Measurements from ENCODE around the gene TYSND1. TPM values are rescaled to one million over a fixed set of nuclear protein-coding genes. Genes with fewer than 3 reads are reported as not detected.

TYSND1 gene
- total RNA-seq, 1 experiment from 2014 or later = 39.3 TPM

- TF ChIP-seq POLR2AphosphoS5 (IDR thresholded peaks at IDR 0.05; ENCODE audit: low read depth, low read length) (no peak), REST (IDR thresholded peaks at IDR 0.05; ENCODE audit: insufficient read depth in 1 of 2, low read depth in 2 of 2, low read length in 1 of 2) (no peak)
- TF ChIP-seq, protein P1, sequence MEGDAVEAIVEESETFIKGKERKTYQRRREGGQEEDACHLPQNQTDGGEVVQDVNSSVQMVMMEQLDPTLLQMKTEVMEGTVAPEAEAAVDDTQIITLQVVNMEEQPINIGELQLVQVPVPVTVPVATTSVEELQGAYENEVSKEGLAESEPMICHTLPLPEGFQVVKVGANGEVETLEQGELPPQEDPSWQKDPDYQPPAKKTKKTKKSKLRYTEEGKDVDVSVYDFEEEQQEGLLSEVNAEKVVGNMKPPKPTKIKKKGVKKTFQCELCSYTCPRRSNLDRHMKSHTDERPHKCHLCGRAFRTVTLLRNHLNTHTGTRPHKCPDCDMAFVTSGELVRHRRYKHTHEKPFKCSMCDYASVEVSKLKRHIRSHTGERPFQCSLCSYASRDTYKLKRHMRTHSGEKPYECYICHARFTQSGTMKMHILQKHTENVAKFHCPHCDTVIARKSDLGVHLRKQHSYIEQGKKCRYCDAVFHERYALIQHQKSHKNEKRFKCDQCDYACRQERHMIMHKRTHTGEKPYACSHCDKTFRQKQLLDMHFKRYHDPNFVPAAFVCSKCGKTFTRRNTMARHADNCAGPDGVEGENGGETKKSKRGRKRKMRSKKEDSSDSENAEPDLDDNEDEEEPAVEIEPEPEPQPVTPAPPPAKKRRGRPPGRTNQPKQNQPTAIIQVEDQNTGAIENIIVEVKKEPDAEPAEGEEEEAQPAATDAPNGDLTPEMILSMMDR (IDR thresholded peaks at IDR 0.05) = no peak
- intact Hi-C loops (cut with micrococcal nuclease; ENCODE audit: unreplicated experiment) (no loop called here), in situ Hi-C loops (cut with HindIII; ENCODE audit: low pct_unique_long_range_greater_than_20kb, low sequenced_read_pairs) (no loop called here)
- Histone ChIP-seq H3K27me3 (ENCODE audit: control insufficient read depth, insufficient read depth, low read length) (no peaks in the 10 kb centered on the region), H3K36me3 (ENCODE audit: control insufficient read depth, insufficient read depth, low read length) (no peaks in the 10 kb centered on the region), H3K4me1 (ENCODE audit: control insufficient read depth, insufficient read depth, low read length) (peaks cover 5% of the 10 kb centered on the region), H3K9me3 (ENCODE audit: control insufficient read depth, insufficient read depth, low read depth, low read length) (no peaks in the 10 kb centered on the region), H3K4me3 (ENCODE audit: low read depth in 2 of 2, low read length in 2 of 2) (no peak overlapping the region), H3K27ac (ENCODE audit: low read length) (no peak overlapping the region)
- ChIA-PET POLR2A (no interaction called here), CTCF (no interaction called here)
- BruUV-seq (replicated peaks) = no TSS peak
- no peak for DNase-seq (ENCODE audit: low read depth, low spot score)
- ATAC-seq = no peak
Observed at GRCh38 chr10:70137135-70137534, 9.4 kb downstream of the TYSND1 start.

DNA sequence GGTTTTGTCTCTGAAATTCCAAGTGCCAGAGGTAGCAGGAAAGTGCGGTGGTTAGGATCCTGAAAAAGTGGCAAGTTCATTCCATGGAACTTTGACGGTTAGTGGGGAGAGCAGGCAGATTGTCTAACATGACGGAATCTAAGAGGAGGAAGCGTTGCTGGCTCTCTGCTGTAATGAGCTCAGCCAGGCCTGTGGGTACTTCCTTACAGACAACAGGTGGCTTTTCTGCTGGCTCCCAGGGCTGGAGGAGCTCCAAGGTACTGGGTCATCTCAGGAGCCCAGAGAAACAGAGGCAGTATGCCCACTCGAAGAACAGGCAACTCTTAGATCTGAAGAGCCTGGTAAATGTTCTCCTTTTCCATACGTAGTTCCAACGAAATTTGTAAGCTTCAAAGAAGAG lies 10.8 kb downstream of the TYSND1 start:
- ATAC-seq (no peak), DNase-seq (ENCODE audit: low read depth, low spot score) (no peak)
- Histone ChIP-seq H3K4me1 (ENCODE audit: control insufficient read depth, insufficient read depth, low read length) (peaks cover 19% of the 10 kb centered on the region), H3K36me3 (ENCODE audit: control insufficient read depth, insufficient read depth, low read length) (no peaks in the 10 kb centered on the region), H3K4me3 (ENCODE audit: low read depth in 2 of 2, low read length in 2 of 2) (no peak overlapping the region), H3K27ac (ENCODE audit: low read length) (no peak overlapping the region), H3K9me3 (ENCODE audit: control insufficient read depth, insufficient read depth, low read depth, low read length) (no peaks in the 10 kb centered on the region), H3K27me3 (ENCODE audit: control insufficient read depth, insufficient read depth, low read length) (no peaks in the 10 kb centered on the region)
- TF ChIP-seq, protein P1 (IDR thresholded peaks at IDR 0.05) = no peak
- TF ChIP-seq TCF7L2 (IDR thresholded peaks at IDR 0.05; ENCODE audit: low read depth, low read length) = no peak
- TF ChIP-seq POLR2AphosphoS5 (IDR thresholded peaks at IDR 0.05; ENCODE audit: low read depth, low read length) = no peak
- no peak for TF ChIP-seq SIN3A (IDR thresholded peaks at IDR 0.05; ENCODE audit: borderline replicate concordance, insufficient read depth, low read depth, low read length)
- TF ChIP-seq REST (IDR thresholded peaks at IDR 0.05; ENCODE audit: insufficient read depth in 1 of 2, low read depth in 2 of 2, low read length in 1 of 2) = no peak
- in situ Hi-C loops (cut with HindIII; ENCODE audit: low pct_unique_long_range_greater_than_20kb, low sequenced_read_pairs) = no loop called here
- CTCF ChIA-PET = interaction anchor here (0.6 kb wide), 1 partner anchor 33 kb away, joined by 3 read pairs; no protein-coding TSS in a partner anchor
- POLR2A ChIA-PET = interaction anchor here (0.8 kb wide), 1 partner anchor 11 kb away, joined by 5 read pairs; the partner anchor contains the start of gene TYSND1
- intact Hi-C loops (cut with micrococcal nuclease; ENCODE audit: unreplicated experiment) = no loop called here
- BruUV-seq (replicated peaks) = no TSS peak

Data from Panc1 (cell line).